Tibial nerve (tissue), 4 donors: ENCODE measurements around the gene MLXIP. TPM values are rescaled to one million over a fixed set of nuclear protein-coding genes. Genes with fewer than 3 reads are reported as not detected.

Source experiments
- DNase-seq, 2 donors: peaks; one replicate each; pipeline ENCODE4 v3.0.0-alpha.2; 2019; ENCODE audit warnings: low spot score in 2 of 2
- H3K27ac ChIP-seq, 4 donors: fragments of 200-600 bp; sonication (generic) in 3 of 4; one replicate each; pipeline ENCODE4 v1.5.1; 2017 to 2019; ENCODE audit warnings: mild to moderate bottlenecking in 1 of 4
- H3K27me3 ChIP-seq, 2 donors: fragments of 200-600 bp; sonication (generic) in 1 of 2; one replicate each; pipeline versions ENCODE4 v1.5.1 to v1.6.0; 2017 to 2019
- H3K36me3 ChIP-seq, 3 donors: fragments of 200-600 bp; sonication (generic); one replicate each; pipeline ENCODE4 v1.5.1; 2018 to 2019
- H3K4me1 ChIP-seq, 4 donors: fragments of 200-600 bp; sonication (generic) in 3 of 4; one replicate each; pipeline ENCODE4 v1.5.1; 2017 to 2019
- H3K4me3 ChIP-seq, 4 donors: fragments of 200-600 bp; sonication (generic) in 3 of 4; one replicate each; pipeline ENCODE4 v1.5.1; 2017 to 2019; ENCODE audit warnings: mild to moderate bottlenecking in 1 of 4, moderate library complexity in 1 of 4
- H3K9me3 ChIP-seq, 4 donors: fragments of 200-600 bp; sonication (generic) in 3 of 4; one replicate each; pipeline ENCODE4 v1.5.1; 2017 to 2019
- EP300 ChIP-seq, 2 donors: sonication (generic); formaldehyde crosslinking; IDR thresholded peaks; one replicate each; pipeline ENCODE4 v1.6.1; 2017; ENCODE audit warnings: antibody characterized with exemption in 2 of 2, mild to moderate bottlenecking in 1 of 2
- POLR2A ChIP-seq, 2 donors: fragments of 450-650 bp; IDR thresholded peaks; one replicate each; pipeline ENCODE4 v1.6.1; 2017; ENCODE audit warnings: antibody characterized with exemption in 2 of 2, mild to moderate bottlenecking in 2 of 2, moderate library complexity in 2 of 2
- WGBS, 2 donors: methylation state at CpG; one replicate each; pipeline ENCODE4 v1.1.5; 2018; 5-methylcytosine and 5-hydroxymethylcytosine counted together
- total RNA-seq, 4 donors: library from RNA; depleted of rRNA; stranded (reverse); fragments of >200 nt; gene quantifications; one replicate each; pipeline ENCODE4 v1.1.0, GENCODE V29; 2016
- TF ChIP-seq, protein P1 (sequence below), 5 experiments: fragments of 200-600 bp in 3 of 5; fragments of 450-650 bp in 2 of 5; sonication (generic) in 3 of 5; IDR thresholded peaks; one replicate each; pipeline ENCODE4 v1.5.1; 2016 to 2019; ENCODE audit warnings: antibody characterized with exemption in 5 of 5, mild to moderate bottlenecking in 3 of 5, moderate library complexity in 2 of 5

Gene MLXIP
- total RNA-seq, 4 donors from 2014 or later: 22.1 to 57.0 (median 27.1) TPM

- TF ChIP-seq EP300 (IDR thresholded peaks at IDR 0.05): no peak
- no peak for TF ChIP-seq POLR2A (IDR thresholded peaks at IDR 0.05)
- TF ChIP-seq, protein P1, sequence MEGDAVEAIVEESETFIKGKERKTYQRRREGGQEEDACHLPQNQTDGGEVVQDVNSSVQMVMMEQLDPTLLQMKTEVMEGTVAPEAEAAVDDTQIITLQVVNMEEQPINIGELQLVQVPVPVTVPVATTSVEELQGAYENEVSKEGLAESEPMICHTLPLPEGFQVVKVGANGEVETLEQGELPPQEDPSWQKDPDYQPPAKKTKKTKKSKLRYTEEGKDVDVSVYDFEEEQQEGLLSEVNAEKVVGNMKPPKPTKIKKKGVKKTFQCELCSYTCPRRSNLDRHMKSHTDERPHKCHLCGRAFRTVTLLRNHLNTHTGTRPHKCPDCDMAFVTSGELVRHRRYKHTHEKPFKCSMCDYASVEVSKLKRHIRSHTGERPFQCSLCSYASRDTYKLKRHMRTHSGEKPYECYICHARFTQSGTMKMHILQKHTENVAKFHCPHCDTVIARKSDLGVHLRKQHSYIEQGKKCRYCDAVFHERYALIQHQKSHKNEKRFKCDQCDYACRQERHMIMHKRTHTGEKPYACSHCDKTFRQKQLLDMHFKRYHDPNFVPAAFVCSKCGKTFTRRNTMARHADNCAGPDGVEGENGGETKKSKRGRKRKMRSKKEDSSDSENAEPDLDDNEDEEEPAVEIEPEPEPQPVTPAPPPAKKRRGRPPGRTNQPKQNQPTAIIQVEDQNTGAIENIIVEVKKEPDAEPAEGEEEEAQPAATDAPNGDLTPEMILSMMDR (IDR thresholded peaks at IDR 0.05): no peak
- peaks cover 0 to 13% of the 10 kb centered on the region in 2 donors for H3K27me3 ChIP-seq
- no peak overlapping the region for H3K4me3 ChIP-seq
- WGBS, 2 donors: 79 to 83% methylated on average over 33 to 34 of the region's 34 CpGs
- no peaks in the 10 kb centered on the region for H3K4me1 ChIP-seq
- H3K36me3 ChIP-seq: no peaks in the 10 kb centered on the region
- no peak for DNase-seq
- H3K9me3 ChIP-seq: peaks cover 0 to 5% (median 1%) of the 10 kb centered on the region in 4 donors
- no peak overlapping the region for H3K27ac ChIP-seq
Observed at GRCh38 chr12:122189626-122190475, 111.3 kb downstream of the MLXIP start.

GRCh38 chr12:122190842-122191668, 112.5 kb downstream of the MLXIP start:
- H3K36me3 ChIP-seq: no peaks in the 10 kb centered on the region
- WGBS, 2 donors: 67 to 69% methylated on average over 18 of the region's 18 CpGs
- H3K27ac ChIP-seq: no peak overlapping the region
- DNase-seq: no peak
- peaks cover 0 to 13% of the 10 kb centered on the region in 2 donors for H3K27me3 ChIP-seq
- H3K9me3 ChIP-seq: peaks cover 0 to 14% (median 1%) of the 10 kb centered on the region in 4 donors
- TF ChIP-seq, protein P1 (IDR thresholded peaks at IDR 0.05): peak in 3 of 5 experiments; percentile 18 to 65 (median 24)
- TF ChIP-seq POLR2A (IDR thresholded peaks at IDR 0.05): no peak
- H3K4me3 ChIP-seq: no peak overlapping the region
- no peaks in the 10 kb centered on the region for H3K4me1 ChIP-seq

GRCh38 chr12:122192441-122192840, 113.9 kb downstream of the MLXIP start:
- 78 to 85% methylated on average over 11 of the region's 11 CpGs for WGBS, 2 donors
- no peak for DNase-seq
- TF ChIP-seq POLR2A (IDR thresholded peaks at IDR 0.05) (no peak), EP300 (IDR thresholded peaks at IDR 0.05) (no peak)
- TF ChIP-seq, protein P1 (IDR thresholded peaks at IDR 0.05): no peak

GRCh38 chr12:122194804-122195203, 116.2 kb downstream of the MLXIP start:
- H3K9me3 ChIP-seq: peaks cover 0 to 14% (median 1%) of the 10 kb centered on the region in 4 donors

More at GRCh38 chr12:122192441-122192840, 113.9 kb downstream of the MLXIP start:
- no peak overlapping the region for H3K4me3 ChIP-seq
- no peaks in the 10 kb centered on the region for H3K36me3 ChIP-seq
- H3K27me3 ChIP-seq: peaks cover 0 to 20% of the 10 kb centered on the region in 2 donors
- no peak overlapping the region for H3K27ac ChIP-seq
- no peaks in the 10 kb centered on the region for H3K4me1 ChIP-seq
- peaks cover 0 to 14% (median 1%) of the 10 kb centered on the region in 4 donors for H3K9me3 ChIP-seq

More at GRCh38 chr12:122194804-122195203, 116.2 kb downstream of the MLXIP start:
- WGBS, 2 donors: 79 to 90% methylated on average over 1 of the region's 1 CpG
- DNase-seq: no peak
- H3K36me3 ChIP-seq: no peaks in the 10 kb centered on the region
- H3K27me3 ChIP-seq: peaks cover 0 to 27% of the 10 kb centered on the region in 2 donors
- no peak overlapping the region for H3K27ac ChIP-seq
- no peak overlapping the region for H3K4me3 ChIP-seq
- TF ChIP-seq EP300 (IDR thresholded peaks at IDR 0.05): no peak
- TF ChIP-seq, protein P1 (IDR thresholded peaks at IDR 0.05): no peak
- no peak for TF ChIP-seq POLR2A (IDR thresholded peaks at IDR 0.05)
- H3K4me1 ChIP-seq: no peaks in the 10 kb centered on the region
